T-helper 17 cell (primary cell): Measurements from ENCODE around the gene ACTA2. TPM values are rescaled to one million over a fixed set of nuclear protein-coding genes. Genes with fewer than 3 reads are reported as not detected.

Experiments used
- ATAC-seq: fragments of 150-1000 bp; cut with Tn5 transposase; 2 replicates; pipeline ENCODE4 v1.10.0; 2021; ENCODE audit warnings: mild to moderate bottlenecking, moderate library complexity
- DNase-seq, 3 donors: peaks; one replicate each; pipeline versions ENCODE4 v3.0.0 to v3.0.0-alpha.2; 2020 to 2021
- H3K9me3 ChIP-seq: one replicate; pipeline ENCODE4 v1.7.0; 2013; ENCODE audit warnings: low read length, mild to moderate bottlenecking; ENCODE audit not compliant: control insufficient read depth, poor library complexity, severe bottlenecking
- H3K27ac Mint-ChIP-seq: one replicate; pipeline ENCODE4 v1.8.0; 2022; ENCODE audit warnings: mild to moderate bottlenecking, moderate library complexity, mixed read lengths
- H3K27me3 Mint-ChIP-seq: one replicate; pipeline ENCODE4 v1.8.0; 2022; ENCODE audit warnings: mixed read lengths
- H3K36me3 Mint-ChIP-seq: one replicate; pipeline ENCODE4 v1.8.0; 2022; ENCODE audit warnings: low read depth, mixed read lengths
- H3K4me1 Mint-ChIP-seq: one replicate; pipeline ENCODE4 v1.8.0; 2022; ENCODE audit warnings: mild to moderate bottlenecking, mixed read lengths
- H3K4me3 Mint-ChIP-seq: one replicate; pipeline ENCODE4 v1.8.0; 2022; ENCODE audit warnings: mild to moderate bottlenecking, moderate library complexity, mixed read lengths
- total RNA-seq, 4 donors: library from RNA in 2 of 4; stranded (reverse) in 2 of 4; gene quantifications; one replicate each; pipeline ENCODE4 v1.2.3 and lab custom pipeline; 2022 to 2026

ACTA2 gene
- total RNA-seq, 2 donors from 2014 or later = 3.8 to 4.6 TPM

DNA sequence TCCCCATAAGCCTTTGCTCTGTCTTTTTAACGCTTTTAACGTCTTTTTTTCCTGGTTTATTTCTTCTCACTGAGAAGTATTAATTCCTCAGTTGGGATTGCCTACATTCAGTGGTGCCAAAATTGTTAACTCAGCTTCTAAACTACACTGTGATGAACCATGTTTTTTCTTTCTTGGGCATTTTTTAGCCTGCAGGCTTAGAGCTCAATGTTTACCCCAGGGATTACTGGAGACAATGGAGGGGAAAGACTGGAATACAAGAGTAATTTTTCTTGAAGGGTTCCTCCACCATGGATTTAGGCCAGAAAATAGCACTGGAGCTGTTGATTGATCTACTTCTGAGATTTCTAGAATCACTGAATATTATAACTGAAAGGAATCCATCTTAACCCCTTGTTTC lies 52.7 kb downstream of the ACTA2 start:
- H3K27me3 Mint-ChIP-seq = no peaks in the 10 kb centered on the region
- DNase-seq (no peak), ATAC-seq (no peak)
- H3K4me3 Mint-ChIP-seq = no peak overlapping the region
- no peak overlapping the region for H3K27ac Mint-ChIP-seq
- no peaks in the 10 kb centered on the region for H3K9me3 ChIP-seq
- peaks cover 7% of the 10 kb centered on the region for H3K36me3 Mint-ChIP-seq
- H3K4me1 Mint-ChIP-seq = peaks cover 40% of the 10 kb centered on the region

DNA sequence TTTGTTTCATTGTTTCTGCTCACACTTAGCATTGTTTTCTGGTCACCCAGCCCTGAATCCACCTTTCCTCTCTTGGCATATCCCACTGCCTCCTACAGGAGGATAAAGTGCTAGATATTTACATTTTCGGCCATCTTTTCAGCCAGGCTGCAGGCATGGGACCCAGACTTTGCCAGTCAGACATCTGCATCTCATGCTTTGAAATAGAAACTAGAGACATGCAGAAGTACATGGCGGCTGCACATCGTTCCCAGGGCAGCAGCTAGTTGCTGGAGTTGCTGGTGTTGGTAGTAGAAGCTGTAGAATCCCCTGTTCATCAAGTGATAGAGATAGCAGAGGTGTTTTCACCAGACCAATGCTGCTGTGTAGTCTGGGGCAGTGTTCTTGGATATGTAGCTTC lies 53.8 kb downstream of the ACTA2 start:
- H3K9me3 ChIP-seq = no peaks in the 10 kb centered on the region
- H3K27ac Mint-ChIP-seq = peak overlapping the region; percentile 21
- no peak overlapping the region for H3K4me3 Mint-ChIP-seq
- no peak for ATAC-seq
- H3K27me3 Mint-ChIP-seq = no peaks in the 10 kb centered on the region
- H3K36me3 Mint-ChIP-seq = peaks cover 7% of the 10 kb centered on the region
- H3K4me1 Mint-ChIP-seq = peaks cover 40% of the 10 kb centered on the region
- DNase-seq = no peak

DNA sequence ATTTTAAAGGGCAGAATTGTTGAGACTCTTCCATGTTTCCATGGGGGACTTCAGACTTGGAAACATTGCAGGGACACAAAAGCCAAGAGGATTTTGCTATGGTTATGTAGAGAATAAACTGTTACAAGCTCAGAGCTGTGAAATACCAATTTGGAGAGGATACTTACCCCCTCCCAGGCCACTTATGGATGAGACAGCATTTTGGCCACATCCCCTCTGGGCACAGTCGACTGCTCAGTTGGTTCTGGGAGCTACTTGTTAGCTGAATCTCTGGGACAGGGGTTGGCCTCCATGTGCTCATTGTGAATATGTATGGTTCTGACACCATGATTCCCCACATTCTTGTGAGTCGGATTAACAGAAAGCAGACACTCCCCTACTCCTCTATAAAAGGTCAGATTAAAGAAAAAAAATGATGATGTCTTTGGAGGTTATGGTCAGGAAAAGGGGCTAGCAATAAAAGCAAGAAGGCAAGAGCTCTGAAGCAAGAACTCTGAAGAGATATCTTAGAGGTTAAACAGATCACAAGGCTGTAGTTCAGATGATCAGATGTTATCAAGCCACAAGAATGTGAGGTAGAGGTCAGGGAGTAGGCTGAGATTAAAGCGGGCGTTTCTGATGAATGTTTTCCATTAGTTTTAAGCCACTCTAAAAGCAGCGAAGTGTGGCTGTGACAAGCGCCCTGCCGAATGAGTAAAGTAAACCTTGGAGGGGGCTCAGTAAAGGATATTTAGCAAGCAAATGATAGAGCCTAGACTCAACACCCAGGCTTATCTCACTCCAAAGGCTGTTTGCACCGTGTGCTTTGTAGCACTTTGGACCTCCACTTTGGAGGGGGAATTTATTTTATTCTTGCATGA lies 55.3 kb downstream of the ACTA2 start:
- peaks cover 43% of the 10 kb centered on the region for H3K4me1 Mint-ChIP-seq
- H3K36me3 Mint-ChIP-seq = peaks cover 5% of the 10 kb centered on the region

DNA sequence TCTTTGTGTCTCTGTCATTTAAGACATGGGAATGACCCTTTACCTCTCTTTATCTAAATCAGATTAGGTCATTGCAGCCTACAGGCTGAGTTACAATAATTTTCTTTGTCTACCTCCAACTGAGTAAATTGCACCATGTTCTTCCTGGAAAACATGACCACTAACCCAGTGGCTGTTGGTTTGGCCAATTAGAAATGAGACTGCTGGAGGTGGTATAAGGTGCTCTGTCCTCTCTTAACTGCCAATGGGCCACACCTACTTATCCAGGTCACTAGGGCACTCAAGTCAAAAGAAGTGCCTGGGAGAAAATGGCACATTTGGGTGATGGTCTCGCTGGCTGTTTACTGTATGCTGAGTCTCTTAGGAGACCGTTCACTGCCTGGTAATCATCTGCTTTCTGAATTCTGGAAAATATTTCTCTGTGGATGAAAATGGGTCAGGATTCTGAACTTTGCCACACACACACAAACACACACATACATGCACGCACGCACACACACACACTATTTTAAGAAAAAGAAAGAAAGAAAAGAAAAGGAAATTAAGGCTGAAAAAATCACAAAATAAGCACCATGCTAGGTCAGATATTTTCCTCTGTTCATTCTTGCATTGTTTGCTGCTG lies 56.1 kb downstream of the ACTA2 start:
- peak overlapping the region; percentile 83 for H3K27ac Mint-ChIP-seq
- H3K9me3 ChIP-seq = no peaks in the 10 kb centered on the region
- no peak for DNase-seq
- no peak for ATAC-seq
- no peak overlapping the region for H3K4me3 Mint-ChIP-seq
- H3K4me1 Mint-ChIP-seq = peaks cover 47% of the 10 kb centered on the region
- H3K27me3 Mint-ChIP-seq = no peaks in the 10 kb centered on the region
- H3K36me3 Mint-ChIP-seq = peaks cover 5% of the 10 kb centered on the region

More for the DNA sequence above, 55.3 kb downstream of the ACTA2 start:
- peak; percentile 64 for ATAC-seq
- Mint-ChIP-seq H3K27me3 (no peaks in the 10 kb centered on the region), H3K4me3 (peak overlapping the region; percentile 82), H3K27ac (peak overlapping the region; percentile 83)
- H3K9me3 ChIP-seq = no peaks in the 10 kb centered on the region
- no peak for DNase-seq

DNA sequence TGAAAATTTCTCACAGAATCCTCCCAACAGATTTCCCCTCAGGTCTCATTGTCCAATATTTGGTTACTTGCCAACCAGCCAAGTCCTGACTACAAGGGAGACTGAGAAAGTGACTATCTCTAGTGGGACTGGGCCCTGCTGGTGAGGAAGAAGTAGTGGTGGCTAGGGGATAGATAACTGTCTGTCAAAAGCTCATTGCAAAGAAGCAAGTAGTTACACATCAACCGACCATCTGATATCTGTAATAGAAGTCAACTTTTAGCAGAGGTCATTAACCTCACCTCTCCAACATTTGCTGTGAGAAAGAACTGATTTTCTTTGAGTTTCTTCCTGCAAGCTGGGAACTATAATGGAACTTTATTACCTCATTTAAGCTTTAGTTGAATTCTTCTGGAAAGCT lies 57.3 kb downstream of the ACTA2 start:
- no peaks in the 10 kb centered on the region for H3K27me3 Mint-ChIP-seq
- H3K27ac Mint-ChIP-seq = no peak overlapping the region
- DNase-seq = no peak
- no peak overlapping the region for H3K4me3 Mint-ChIP-seq
- H3K36me3 Mint-ChIP-seq = peaks cover 5% of the 10 kb centered on the region
- no peaks in the 10 kb centered on the region for H3K9me3 ChIP-seq
- peaks cover 43% of the 10 kb centered on the region for H3K4me1 Mint-ChIP-seq
- ATAC-seq = no peak

DNA sequence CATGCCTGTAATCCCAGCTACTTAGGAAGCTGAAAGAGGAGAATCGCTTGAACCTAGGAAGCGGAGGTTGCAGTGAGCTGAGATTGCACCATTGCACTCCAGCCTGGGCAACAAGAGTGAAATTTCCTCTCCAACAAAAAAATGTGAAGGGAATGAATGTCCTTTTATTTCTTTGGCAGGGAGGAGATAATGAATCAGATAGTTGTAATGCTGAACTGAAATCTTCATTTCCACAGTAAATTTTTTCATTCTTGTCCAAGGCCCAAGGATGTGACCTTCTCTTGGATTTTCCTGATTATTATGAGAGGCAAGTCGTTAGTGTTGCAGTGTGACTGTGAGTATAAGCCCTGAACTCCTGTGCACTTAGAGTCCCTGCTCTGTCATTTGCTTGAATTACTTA lies 59.0 kb downstream of the ACTA2 start:
- H3K4me1 Mint-ChIP-seq = peaks cover 43% of the 10 kb centered on the region
- H3K36me3 Mint-ChIP-seq = peaks cover 2% of the 10 kb centered on the region
- no peaks in the 10 kb centered on the region for H3K9me3 ChIP-seq
- H3K27me3 Mint-ChIP-seq = no peaks in the 10 kb centered on the region
- no peak overlapping the region for H3K4me3 Mint-ChIP-seq
- ATAC-seq (no peak), DNase-seq (no peak)
- H3K27ac Mint-ChIP-seq = no peak overlapping the region

DNA sequence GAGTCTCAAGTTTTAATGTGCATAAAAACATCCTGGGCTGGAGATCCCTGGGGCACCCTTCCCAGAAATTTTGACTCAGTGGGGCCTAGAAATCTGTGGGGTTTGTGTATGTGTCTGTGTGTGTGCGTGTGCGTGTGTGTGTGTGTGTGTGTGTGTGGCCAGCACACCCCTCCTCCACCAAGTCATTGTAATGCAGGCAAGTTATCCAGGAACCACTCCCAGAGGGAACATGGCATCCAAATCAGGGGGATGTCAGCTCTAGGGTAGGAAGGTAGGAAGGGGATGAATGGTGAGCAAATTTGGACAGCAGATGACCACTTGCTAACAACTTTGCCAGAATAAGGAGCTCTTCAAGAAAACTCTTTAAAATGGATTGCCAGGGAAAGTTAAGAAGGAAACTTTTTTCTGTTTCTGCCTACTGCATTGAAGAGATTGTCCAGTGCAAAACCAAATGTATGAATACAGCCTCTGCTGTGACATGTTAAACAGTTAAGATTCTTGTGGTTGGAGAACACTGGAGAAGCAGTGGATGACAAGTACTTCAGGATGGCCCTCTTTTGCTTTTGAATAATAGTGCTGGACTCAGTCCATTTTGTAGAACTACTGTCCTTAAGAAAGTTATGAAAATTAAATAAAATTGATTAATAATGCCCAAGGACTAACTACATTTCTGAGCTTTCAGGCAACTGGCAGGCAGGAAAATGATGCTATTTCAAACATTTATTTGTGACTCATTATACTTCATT lies 60.2 kb downstream of the ACTA2 start:
- no peak for ATAC-seq
- Mint-ChIP-seq H3K4me3 (no peak overlapping the region), H3K27me3 (no peaks in the 10 kb centered on the region), H3K4me1 (peaks cover 46% of the 10 kb centered on the region), H3K27ac (peak overlapping the region; percentile 66), H3K36me3 (peaks cover 5% of the 10 kb centered on the region)
- no peaks in the 10 kb centered on the region for H3K9me3 ChIP-seq
- no peak for DNase-seq

DNA sequence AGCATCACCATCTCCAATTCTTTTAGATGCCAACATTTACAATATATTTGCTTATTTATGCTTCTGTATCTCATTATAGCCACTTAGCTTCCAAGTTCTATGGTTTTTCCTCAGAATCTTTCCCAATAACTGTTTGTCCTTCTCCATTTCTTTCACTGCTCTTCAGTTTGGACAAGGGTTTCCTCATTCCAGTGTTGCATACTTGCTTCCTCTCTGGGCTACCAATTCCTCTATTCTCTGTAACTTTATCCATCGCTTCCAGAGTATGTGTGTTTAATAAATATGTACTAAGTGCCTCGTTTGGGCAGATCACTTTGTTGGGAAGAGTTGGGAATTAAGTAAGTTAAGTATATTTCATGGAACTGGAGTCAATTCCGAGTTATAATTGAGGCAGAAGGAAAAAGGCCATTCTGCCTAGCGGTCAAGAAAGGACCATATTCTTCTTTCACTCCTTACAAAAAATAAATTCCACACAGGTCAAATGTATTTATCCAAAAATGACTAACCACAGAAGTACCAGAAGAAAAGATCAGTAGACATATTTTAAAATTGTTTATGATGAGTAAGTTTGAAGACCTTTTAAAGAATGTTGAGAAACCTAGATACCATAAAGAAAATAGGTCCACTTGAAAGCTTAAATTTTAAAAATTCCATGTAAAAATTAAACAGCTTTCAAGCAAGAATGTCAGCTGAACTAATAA lies 61.7 kb downstream of the ACTA2 start:
- no peaks in the 10 kb centered on the region for H3K9me3 ChIP-seq
- DNase-seq (no peak), ATAC-seq (no peak)
- Mint-ChIP-seq H3K27me3 (no peaks in the 10 kb centered on the region), H3K36me3 (peaks cover 3% of the 10 kb centered on the region), H3K4me3 (no peak overlapping the region), H3K27ac (no peak overlapping the region), H3K4me1 (peaks cover 31% of the 10 kb centered on the region)

DNA sequence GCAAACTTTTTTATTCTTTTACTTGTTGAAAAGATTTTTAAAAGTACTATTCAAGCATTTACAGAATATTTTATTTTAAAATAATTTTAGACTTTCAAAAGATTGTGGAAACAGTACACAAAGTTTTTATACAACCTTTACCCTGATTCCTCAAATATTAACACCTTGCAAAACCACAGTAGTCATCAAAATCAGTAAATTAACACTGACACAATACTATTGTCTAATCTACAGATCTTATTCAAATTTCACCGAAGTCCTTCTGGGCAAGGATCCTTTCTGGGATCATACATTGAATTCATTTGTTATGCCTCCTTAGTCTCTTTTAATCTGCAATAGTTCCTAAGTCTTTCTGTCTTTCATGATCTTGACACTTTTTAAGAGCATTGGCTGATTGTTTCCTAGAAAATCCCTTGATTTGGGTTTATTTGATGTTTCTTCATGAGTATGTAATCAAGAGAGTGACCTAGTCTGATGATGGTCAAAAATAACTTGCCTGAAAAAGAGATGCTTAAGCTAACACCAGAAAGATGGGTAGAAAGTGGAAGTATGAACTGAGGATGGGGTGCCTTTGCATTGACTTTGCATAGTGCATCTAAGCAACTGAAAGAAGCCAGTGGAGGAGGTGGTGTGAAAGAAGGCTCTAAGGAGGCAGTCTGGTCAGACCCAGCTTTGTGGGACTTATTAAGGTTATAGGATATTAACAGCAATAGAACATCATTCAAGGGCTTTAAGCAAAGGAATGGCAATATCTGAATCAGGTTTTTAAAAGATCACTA lies 62.8 kb downstream of the ACTA2 start:
- Mint-ChIP-seq H3K27ac (no peak overlapping the region), H3K4me1 (peaks cover 36% of the 10 kb centered on the region), H3K36me3 (peaks cover 3% of the 10 kb centered on the region), H3K27me3 (no peaks in the 10 kb centered on the region), H3K4me3 (no peak overlapping the region)
- no peaks in the 10 kb centered on the region for H3K9me3 ChIP-seq
- no peak for DNase-seq
- ATAC-seq = no peak

DNA sequence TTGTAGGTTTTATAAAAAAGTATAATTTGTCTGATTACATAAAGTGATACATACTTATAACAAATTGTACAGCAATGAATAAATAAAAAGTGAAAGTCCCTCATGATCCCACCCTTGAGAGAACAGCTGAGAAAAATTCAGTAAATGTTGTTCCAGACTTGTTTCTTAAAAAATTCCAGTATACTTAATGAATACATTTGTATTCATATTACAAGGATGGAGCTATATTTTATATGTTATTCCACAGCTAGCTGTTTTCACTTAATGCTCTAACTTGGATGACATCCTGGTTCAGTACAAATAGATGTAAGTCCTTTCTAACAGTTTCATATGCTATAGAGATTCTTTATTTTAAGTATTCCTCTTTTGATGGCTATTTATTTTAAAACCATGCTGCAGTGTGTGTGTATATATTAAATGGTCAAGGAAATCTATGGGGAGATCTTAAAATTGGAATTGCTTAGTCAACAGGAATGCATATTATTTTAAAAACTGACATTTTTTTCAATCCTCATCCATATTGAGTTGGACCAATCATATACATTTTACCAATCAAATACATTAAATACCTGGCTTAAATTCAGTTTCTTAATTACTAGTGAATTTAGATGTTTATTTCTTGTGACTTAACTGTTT lies 63.6 kb downstream of the ACTA2 start:
- Mint-ChIP-seq H3K4me1 (peaks cover 40% of the 10 kb centered on the region), H3K27me3 (no peaks in the 10 kb centered on the region), H3K27ac (peak overlapping the region; percentile 91), H3K4me3 (no peak overlapping the region), H3K36me3 (peaks cover 3% of the 10 kb centered on the region)
- no peak for ATAC-seq
- no peaks in the 10 kb centered on the region for H3K9me3 ChIP-seq
- DNase-seq = no peak

DNA sequence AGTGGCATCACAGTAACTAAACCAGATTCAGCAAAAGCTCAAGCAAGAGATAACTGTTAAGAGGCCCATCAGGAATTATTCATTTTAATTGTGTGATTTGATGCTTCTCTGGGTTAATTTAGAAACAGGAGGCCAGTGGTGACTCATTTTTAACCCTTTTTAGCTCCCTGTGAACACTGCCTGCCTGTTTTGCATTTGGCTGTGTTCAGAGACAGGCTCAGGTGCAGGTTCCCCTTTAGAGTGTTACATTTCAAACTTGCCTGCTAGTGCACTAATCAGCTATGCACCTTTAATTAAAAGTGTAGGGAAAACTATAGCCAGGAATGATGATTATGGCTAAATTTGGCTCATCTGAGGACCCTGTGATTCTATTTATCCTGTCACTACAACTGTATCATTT lies 66.0 kb downstream of the ACTA2 start:
- Mint-ChIP-seq H3K4me1 (peaks cover 53% of the 10 kb centered on the region), H3K27ac (peak overlapping the region; percentile 37), H3K36me3 (peaks cover 3% of the 10 kb centered on the region), H3K27me3 (no peaks in the 10 kb centered on the region), H3K4me3 (no peak overlapping the region)
- DNase-seq = no peak
- no peaks in the 10 kb centered on the region for H3K9me3 ChIP-seq
- ATAC-seq = no peak
